BE2C (cell line): Measurements from ENCODE around the gene FOLR1.
"Not testable (repeated sequence)": the region's sequence is repeated elsewhere in the genome, so short reads cannot be mapped to it uniquely, and the experiment has no call there.

ENCODE experiments used
- DNase-seq: peaks from one replicate; pipeline ENCODE4 v3.0.0-alpha.2; 2020
- H3K27me3 ChIP-seq: fragments of 250-450 bp; sonication (Bioruptor Pico); 2 replicates; pipeline ENCODE4 v1.5.1; 2020; ENCODE audit warnings: mild to moderate bottlenecking
- H3K36me3 ChIP-seq: fragments of 250-450 bp; sonication (Bioruptor Pico); 2 replicates; pipeline ENCODE4 v1.5.1; 2020; ENCODE audit warnings: mild to moderate bottlenecking
- H3K4me1 ChIP-seq: fragments of 250-450 bp; sonication (Bioruptor Pico); 2 replicates; pipeline ENCODE4 v1.5.1; 2020
- H3K4me3 ChIP-seq: 2 replicates; pipeline ENCODE4 v1.5.1; 2011; ENCODE audit warnings: low read depth, low read length
- H3K9me3 ChIP-seq: fragments of 250-450 bp; sonication (Bioruptor Pico); 2 replicates; pipeline ENCODE4 v1.5.1; 2020
- TF ChIP-seq, protein P1 (sequence below): IDR thresholded peaks from 2 replicates; pipeline ENCODE4 v1.5.1; 2012; ENCODE audit warnings: mild to moderate bottlenecking, low read depth, low read length

The FOLR1 gene

DNA sequence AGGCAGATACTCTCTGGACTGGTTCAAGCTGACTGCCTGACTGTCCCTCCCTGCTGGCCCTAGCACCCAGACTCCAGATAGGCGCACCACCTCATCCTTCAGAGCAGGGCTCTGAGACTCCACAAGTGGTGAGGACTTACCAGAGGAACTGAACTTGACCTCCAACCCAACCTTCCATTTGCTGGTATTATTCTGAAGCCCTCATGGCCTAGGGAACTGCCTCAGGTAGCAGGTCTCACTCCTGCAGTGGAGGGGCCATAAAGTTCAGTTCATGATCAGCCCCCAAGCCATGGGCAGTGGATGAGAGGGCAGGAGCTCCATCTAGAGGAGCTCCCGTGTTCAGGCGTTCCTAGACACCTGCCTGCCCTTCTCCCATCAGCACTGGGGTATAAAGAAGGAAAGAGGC lies 10.4 kb upstream of the FOLR1 start:
- not testable (repeated sequence) for H3K36me3 ChIP-seq, H3K9me3 ChIP-seq, H3K4me3 ChIP-seq, H3K27me3 ChIP-seq, H3K4me1 ChIP-seq
- peak; percentile 22 for DNase-seq
- TF ChIP-seq, protein P1, sequence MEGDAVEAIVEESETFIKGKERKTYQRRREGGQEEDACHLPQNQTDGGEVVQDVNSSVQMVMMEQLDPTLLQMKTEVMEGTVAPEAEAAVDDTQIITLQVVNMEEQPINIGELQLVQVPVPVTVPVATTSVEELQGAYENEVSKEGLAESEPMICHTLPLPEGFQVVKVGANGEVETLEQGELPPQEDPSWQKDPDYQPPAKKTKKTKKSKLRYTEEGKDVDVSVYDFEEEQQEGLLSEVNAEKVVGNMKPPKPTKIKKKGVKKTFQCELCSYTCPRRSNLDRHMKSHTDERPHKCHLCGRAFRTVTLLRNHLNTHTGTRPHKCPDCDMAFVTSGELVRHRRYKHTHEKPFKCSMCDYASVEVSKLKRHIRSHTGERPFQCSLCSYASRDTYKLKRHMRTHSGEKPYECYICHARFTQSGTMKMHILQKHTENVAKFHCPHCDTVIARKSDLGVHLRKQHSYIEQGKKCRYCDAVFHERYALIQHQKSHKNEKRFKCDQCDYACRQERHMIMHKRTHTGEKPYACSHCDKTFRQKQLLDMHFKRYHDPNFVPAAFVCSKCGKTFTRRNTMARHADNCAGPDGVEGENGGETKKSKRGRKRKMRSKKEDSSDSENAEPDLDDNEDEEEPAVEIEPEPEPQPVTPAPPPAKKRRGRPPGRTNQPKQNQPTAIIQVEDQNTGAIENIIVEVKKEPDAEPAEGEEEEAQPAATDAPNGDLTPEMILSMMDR: peak; percentile 38

DNA sequence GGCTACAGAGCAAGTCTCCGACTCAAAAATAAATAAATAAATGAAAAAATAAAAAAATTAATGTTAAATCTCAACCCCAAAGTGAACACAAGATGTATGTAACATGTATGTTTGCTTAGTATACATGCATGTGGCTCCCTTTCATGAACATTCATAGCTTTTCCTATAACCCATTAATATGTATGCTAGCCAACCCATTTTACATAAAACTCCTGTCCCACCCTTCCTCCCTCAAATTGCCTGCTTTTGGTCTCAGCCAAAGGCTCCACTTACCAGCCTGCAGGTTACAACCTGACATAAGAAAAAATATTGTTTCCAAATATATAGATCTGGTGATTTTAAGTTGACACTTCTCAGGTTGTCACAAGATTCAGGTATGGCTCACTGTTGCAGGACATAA lies 3.7 kb upstream of the FOLR1 start:
- TF ChIP-seq, protein P1: no peak
- H3K27me3 ChIP-seq: no peaks in the 10 kb centered on the region
- peaks cover 5% of the 10 kb centered on the region; the same call in 1 of the 2 replicates for H3K4me1 ChIP-seq
- no peak overlapping the region for H3K4me3 ChIP-seq
- H3K9me3 ChIP-seq: no peaks in the 10 kb centered on the region
- DNase-seq: no peak
- no peaks in the 10 kb centered on the region for H3K36me3 ChIP-seq

DNA sequence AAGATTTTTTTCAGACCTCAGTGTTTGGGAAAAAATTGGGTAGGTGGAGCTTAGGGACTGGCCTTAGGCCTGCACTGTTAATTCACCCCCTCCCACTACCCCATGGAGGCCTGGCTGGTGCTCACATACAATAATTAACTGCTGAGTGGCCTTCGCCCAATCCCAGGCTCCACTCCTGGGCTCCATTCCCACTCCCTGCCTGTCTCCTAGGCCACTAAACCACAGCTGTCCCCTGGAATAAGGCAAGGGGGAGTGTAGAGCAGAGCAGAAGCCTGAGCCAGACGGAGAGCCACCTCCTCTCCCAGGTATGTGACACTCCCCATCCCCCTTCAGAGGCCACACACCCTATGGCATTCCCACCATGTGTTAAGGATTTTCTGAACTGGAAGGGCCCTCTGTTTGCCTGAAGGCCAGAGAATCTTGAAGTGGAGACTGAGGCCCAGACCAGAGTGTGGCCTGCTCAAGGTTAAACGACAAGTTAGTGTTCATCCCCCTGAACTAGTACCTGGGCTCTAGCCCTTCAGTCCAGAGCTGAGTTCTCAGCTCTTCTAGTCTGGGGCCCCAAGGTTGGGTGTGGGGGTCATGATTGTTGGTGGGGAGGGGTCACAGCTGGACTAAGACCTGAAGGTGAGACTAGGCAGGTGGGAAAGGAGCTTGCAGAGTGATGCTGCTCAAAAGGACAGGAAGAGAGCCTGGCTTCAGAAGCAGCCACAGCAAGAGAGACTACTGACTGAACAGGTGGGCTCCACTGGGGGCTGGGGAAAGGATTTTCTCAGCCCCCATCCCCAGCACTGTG lies 2.3 kb upstream of the FOLR1 start:
- H3K27me3 ChIP-seq: no peaks in the 10 kb centered on the region
- peaks cover 5% of the 10 kb centered on the region; the same call in 1 of the 2 replicates for H3K4me1 ChIP-seq
- H3K9me3 ChIP-seq: no peaks in the 10 kb centered on the region
- DNase-seq: no peak
- no peak overlapping the region for H3K4me3 ChIP-seq
- TF ChIP-seq, protein P1: no peak
- no peaks in the 10 kb centered on the region for H3K36me3 ChIP-seq

DNA sequence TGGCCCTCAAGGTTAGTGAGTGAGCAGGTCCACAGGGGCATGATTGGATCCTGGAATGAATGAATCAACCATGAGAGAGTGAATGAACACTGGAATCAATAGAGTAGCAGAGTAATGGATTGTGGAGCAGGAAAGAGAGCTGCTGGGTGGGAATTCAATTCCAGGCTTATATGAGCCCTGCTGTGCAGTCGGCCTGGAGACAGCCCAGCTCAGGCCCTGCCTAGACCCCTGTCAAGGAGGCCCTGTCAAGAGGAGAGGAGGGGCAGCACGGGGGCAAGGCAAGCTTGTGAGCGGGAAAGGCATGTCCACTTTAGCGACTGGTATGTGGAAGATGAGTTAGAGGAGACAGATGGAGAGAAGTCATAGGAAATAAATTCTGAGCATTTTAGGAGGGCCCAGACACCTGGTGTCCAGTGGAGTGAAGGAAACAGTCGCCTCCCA lies 1.3 kb upstream of the FOLR1 start:
- TF ChIP-seq, protein P1: no peak
- H3K9me3 ChIP-seq: no peaks in the 10 kb centered on the region
- H3K27me3 ChIP-seq: no peaks in the 10 kb centered on the region

DNA sequence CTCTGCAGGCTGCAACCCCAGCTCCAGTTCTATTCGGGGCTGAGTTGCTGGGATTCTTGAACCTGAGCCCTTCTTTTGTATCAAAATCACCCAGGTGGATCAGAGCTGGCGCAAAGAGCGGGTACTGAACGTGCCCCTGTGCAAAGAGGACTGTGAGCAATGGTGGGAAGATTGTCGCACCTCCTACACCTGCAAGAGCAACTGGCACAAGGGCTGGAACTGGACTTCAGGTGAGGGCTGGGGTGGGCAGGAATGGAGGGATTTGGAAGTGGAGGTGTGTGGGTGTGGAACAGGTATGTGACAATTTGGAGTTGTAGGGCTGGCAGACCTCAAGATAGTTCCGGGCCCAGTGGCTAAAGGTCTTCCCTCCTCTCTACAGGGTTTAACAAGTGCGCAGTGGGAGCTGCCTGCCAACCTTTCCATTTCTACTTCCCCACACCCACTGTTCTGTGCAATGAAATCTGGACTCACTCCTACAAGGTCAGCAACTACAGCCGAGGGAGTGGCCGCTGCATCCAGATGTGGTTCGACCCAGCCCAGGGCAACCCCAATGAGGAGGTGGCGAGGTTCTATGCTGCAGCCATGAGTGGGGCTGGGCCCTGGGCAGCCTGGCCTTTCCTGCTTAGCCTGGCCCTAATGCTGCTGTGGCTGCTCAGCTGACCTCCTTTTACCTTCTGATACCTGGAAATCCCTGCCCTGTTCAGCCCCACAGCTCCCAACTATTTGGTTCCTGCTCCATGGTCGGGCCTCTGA lies 3.8 kb downstream of the FOLR1 start:
- Histone ChIP-seq H3K9me3 (no peaks in the 10 kb centered on the region), H3K27me3 (no peaks in the 10 kb centered on the region), H3K36me3 (no peaks in the 10 kb centered on the region), H3K4me3 (no peak overlapping the region), H3K4me1 (no peaks in the 10 kb centered on the region)
- TF ChIP-seq, protein P1: no peak
- no peak for DNase-seq

More for the DNA sequence above, 1.3 kb upstream of the FOLR1 start:
- H3K36me3 ChIP-seq: no peaks in the 10 kb centered on the region
- no peak overlapping the region for H3K4me3 ChIP-seq
- H3K4me1 ChIP-seq: peaks cover 5% of the 10 kb centered on the region; the same call in 1 of the 2 replicates
- DNase-seq: no peak

DNA sequence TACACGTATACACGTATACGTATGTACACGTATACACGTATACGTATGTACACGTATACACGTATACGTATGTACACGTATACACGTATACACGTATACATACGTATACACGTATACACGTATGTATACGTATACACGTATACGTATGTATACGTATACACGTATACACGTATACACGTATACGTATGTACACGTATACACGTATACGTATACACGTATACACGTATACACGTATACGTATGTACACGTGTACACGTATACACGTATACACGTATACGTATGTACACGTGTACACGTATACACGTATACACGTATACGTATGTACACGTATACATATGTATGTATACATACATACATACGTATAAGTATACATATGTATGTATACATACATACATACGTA lies 9.5 kb downstream of the FOLR1 start:
- not testable (repeated sequence) for H3K27me3 ChIP-seq, H3K4me1 ChIP-seq, H3K9me3 ChIP-seq, DNase-seq, H3K36me3 ChIP-seq, H3K4me3 ChIP-seq
